Measurements from ENCODE around the gene MLPH.

MLPH gene

DNA sequence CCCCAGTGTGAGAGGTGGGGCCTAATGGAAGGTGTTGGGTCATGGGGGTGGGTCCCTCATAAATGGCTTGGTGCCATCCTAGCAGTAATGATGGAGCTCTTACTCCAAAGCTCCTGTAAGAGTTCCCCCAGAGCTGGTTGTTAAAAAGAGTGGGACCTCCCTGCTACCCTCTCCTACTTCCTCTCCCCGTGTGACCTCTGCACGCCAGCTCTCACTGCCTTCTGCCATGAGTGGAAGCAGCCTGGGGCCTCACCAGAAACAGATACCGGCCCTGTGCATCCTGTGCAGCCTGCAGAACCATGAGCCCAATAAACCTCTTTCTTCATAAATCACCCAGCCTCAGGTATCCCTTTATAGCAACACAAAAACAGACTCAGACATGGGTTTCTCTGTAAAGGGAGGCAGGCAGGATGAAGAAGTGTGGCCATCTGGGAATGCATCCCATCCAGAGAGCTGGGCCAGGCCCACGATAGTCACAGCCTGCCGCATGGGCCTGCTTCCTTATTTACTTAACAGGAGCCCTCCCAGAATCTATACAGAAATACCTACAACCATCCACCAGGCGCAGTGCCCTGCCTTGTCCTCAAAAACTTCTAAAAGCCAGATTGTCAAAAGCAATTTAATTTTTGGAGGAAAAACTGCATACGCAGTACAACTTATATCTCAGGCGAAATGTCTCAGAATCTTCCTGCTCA lies 86.8 kb downstream of the MLPH start:
- TF ChIP-seq EGR1 (IDR thresholded peaks at IDR 0.05) = no peak
- TF ChIP-seq EP300 (IDR thresholded peaks at IDR 0.05; ENCODE audit: borderline replicate concordance) = no peak
- no peak for TF ChIP-seq CEBPB (IDR thresholded peaks at IDR 0.05)

GRCh38 chr2:237574467-237574866 lies 87.4 kb downstream of the MLPH start:
- TF ChIP-seq CEBPB (IDR thresholded peaks at IDR 0.05) (no peak), EP300 (IDR thresholded peaks at IDR 0.05; ENCODE audit: borderline replicate concordance) (no peak), TCF12 (IDR thresholded peaks at IDR 0.05; ENCODE audit: low read depth) (no peak), TAF1 (IDR thresholded peaks at IDR 0.05; ENCODE audit: low read depth) (no peak), TEAD4 (IDR thresholded peaks at IDR 0.05) (no peak), ZBTB7A (IDR thresholded peaks at IDR 0.05; ENCODE audit: low read depth) (no peak), EGR1 (IDR thresholded peaks at IDR 0.05) (no peak), FOXM1 (IDR thresholded peaks at IDR 0.05; ENCODE audit: borderline replicate concordance, low read depth) (no peak), RAD21 (IDR thresholded peaks at IDR 0.05; ENCODE audit: low read depth) (no peak), CREB1 (IDR thresholded peaks at IDR 0.05; ENCODE audit: low read depth) (no peak), YY1 (IDR thresholded peaks at IDR 0.05; ENCODE audit: low read depth) (no peak), NFIC (IDR thresholded peaks at IDR 0.05) (no peak)
- TF ChIP-seq, protein P1, sequence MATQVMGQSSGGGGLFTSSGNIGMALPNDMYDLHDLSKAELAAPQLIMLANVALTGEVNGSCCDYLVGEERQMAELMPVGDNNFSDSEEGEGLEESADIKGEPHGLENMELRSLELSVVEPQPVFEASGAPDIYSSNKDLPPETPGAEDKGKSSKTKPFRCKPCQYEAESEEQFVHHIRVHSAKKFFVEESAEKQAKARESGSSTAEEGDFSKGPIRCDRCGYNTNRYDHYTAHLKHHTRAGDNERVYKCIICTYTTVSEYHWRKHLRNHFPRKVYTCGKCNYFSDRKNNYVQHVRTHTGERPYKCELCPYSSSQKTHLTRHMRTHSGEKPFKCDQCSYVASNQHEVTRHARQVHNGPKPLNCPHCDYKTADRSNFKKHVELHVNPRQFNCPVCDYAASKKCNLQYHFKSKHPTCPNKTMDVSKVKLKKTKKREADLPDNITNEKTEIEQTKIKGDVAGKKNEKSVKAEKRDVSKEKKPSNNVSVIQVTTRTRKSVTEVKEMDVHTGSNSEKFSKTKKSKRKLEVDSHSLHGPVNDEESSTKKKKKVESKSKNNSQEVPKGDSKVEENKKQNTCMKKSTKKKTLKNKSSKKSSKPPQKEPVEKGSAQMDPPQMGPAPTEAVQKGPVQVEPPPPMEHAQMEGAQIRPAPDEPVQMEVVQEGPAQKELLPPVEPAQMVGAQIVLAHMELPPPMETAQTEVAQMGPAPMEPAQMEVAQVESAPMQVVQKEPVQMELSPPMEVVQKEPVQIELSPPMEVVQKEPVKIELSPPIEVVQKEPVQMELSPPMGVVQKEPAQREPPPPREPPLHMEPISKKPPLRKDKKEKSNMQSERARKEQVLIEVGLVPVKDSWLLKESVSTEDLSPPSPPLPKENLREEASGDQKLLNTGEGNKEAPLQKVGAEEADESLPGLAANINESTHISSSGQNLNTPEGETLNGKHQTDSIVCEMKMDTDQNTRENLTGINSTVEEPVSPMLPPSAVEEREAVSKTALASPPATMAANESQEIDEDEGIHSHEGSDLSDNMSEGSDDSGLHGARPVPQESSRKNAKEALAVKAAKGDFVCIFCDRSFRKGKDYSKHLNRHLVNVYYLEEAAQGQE (IDR thresholded peaks at IDR 0.05; ENCODE audit: low read depth) = no peak
- TF ChIP-seq, protein P2, sequence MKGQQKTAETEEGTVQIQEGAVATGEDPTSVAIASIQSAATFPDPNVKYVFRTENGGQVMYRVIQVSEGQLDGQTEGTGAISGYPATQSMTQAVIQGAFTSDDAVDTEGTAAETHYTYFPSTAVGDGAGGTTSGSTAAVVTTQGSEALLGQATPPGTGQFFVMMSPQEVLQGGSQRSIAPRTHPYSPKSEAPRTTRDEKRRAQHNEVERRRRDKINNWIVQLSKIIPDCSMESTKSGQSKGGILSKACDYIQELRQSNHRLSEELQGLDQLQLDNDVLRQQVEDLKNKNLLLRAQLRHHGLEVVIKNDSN (IDR thresholded peaks at IDR 0.05) = no peak
- TF ChIP-seq, protein P3, sequence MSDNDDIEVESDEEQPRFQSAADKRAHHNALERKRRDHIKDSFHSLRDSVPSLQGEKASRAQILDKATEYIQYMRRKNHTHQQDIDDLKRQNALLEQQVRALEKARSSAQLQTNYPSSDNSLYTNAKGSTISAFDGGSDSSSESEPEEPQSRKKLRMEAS (IDR thresholded peaks at IDR 0.05) = no peak

DNA sequence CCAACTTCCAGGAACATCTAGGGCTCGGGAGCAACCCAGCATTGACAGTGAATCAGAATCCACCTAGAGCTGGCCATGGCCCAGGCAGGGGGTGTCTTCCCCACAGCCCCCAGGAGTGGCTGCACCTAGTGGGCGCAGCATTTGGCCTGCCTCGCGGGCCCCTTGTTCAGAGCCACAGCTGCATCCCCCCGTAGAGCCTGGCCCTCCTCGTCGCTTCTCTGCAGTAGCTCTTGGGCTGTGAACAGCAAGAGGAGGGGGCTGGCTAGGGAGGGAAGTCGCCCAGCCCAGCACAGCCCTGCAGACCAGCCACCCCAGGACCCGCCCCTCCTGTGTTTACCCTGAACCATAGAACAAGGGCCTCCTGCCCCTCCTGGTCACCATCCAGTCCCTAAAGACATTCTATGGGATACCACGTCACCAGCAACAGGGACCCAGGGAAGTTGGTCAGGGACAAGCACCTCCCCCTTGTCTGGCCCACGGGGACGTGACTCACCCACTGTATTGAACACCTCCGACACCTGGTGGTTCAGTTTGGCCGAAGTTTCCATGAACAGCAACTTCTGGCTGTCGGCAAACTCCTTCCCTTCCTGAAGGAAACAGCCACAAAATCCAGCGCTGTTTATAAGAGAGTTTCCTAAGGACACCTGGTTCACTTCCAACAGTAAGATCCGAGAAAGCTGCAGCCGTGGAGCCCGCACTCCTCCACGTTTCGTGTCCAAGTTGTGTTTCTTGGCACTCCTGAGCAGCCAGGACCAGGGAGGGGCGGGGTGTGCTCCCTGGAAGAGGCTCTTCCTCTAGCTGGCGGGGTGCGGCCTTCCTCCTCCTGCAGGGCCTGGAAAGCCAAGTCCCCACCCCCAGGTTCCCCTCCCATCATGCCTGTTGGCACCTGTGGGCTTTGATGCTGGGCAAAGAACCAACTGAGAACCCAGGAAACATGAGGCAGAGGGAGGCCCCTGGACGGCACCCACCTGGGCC lies 88.1 kb downstream of the MLPH start:
- no peak for TF ChIP-seq CREB1 (IDR thresholded peaks at IDR 0.05; ENCODE audit: low read depth)
- TF ChIP-seq, protein P2 (IDR thresholded peaks at IDR 0.05) = no peak
- TF ChIP-seq RAD21 (IDR thresholded peaks at IDR 0.05; ENCODE audit: low read depth) = no peak
- TF ChIP-seq, protein P3 (IDR thresholded peaks at IDR 0.05) = no peak
- no peak for TF ChIP-seq NFIC (IDR thresholded peaks at IDR 0.05)
- TF ChIP-seq EP300 (IDR thresholded peaks at IDR 0.05; ENCODE audit: borderline replicate concordance) = no peak
- no peak for TF ChIP-seq FOXM1 (IDR thresholded peaks at IDR 0.05; ENCODE audit: borderline replicate concordance, low read depth)
- no peak for TF ChIP-seq EGR1 (IDR thresholded peaks at IDR 0.05)
- TF ChIP-seq TEAD4 (IDR thresholded peaks at IDR 0.05) = no peak
- TF ChIP-seq CEBPB (IDR thresholded peaks at IDR 0.05) = no peak
- TF ChIP-seq, protein P1 (IDR thresholded peaks at IDR 0.05; ENCODE audit: low read depth) = no peak
- TF ChIP-seq YY1 (IDR thresholded peaks at IDR 0.05; ENCODE audit: low read depth) = no peak
- TF ChIP-seq TCF12 (IDR thresholded peaks at IDR 0.05; ENCODE audit: low read depth) = no peak
- TF ChIP-seq TAF1 (IDR thresholded peaks at IDR 0.05; ENCODE audit: low read depth) = no peak

GRCh38 chr2:237575869-237576862 lies 89.1 kb downstream of the MLPH start:
- TF ChIP-seq ZBTB7A (IDR thresholded peaks at IDR 0.05; ENCODE audit: low read depth) (no peak), TCF12 (IDR thresholded peaks at IDR 0.05; ENCODE audit: low read depth) (no peak), EP300 (IDR thresholded peaks at IDR 0.05; ENCODE audit: borderline replicate concordance) (no peak), CEBPB (IDR thresholded peaks at IDR 0.05) (no peak), CREB1 (IDR thresholded peaks at IDR 0.05; ENCODE audit: low read depth) (no peak), NFIC (IDR thresholded peaks at IDR 0.05) (no peak), RAD21 (IDR thresholded peaks at IDR 0.05; ENCODE audit: low read depth) (no peak), FOXM1 (IDR thresholded peaks at IDR 0.05; ENCODE audit: borderline replicate concordance, low read depth) (no peak), TEAD4 (IDR thresholded peaks at IDR 0.05) (no peak)
- TF ChIP-seq, protein P2 (IDR thresholded peaks at IDR 0.05) = no peak
- TF ChIP-seq, protein P1 (IDR thresholded peaks at IDR 0.05; ENCODE audit: low read depth) = no peak
- TF ChIP-seq, protein P3 (IDR thresholded peaks at IDR 0.05) = no peak
